ENCODE data around the gene VAMP7.
"Not testable (repeated sequence)": the region's sequence is repeated elsewhere in the genome, so short reads cannot be mapped to it uniquely, and the experiment has no call there.

The VAMP7 gene
- long read RNA-seq, transcript VAMP7-206 (7 exons, 696 nt) = minor isoform, 9 of 635 reads
- long read RNA-seq, transcript VAMP7-202 (8 exons, 2,646 nt) = major isoform, 521 of 635 reads
- long read RNA-seq, transcript VAMP7-205 (8 exons, 742 nt) = minor isoform, 13 of 635 reads
- long read RNA-seq, transcript VAMP7-201 (7 exons, 2,496 nt) = minor isoform, 39 of 635 reads
- long read RNA-seq, partial matches to known transcripts = 8 of 635 reads
- long read RNA-seq, other reads (novel, unspliced or antisense) = 42 of 635 reads

GRCh38 chrX:155881158-155881993, at the start of gene VAMP7:
Gene VAMP7 (plus strand): TSS chrX:155881345. CDS start chrX:155889467, 8,122 bp downstream.
- Histone ChIP-seq H3K4me3 (replicated peaks; ENCODE audit: insufficient read depth, low read length) (peak within 1 kb of the TSS; percentile 71), H3K27me3 (ENCODE audit: insufficient read depth, poor library complexity, severe bottlenecking) (no peaks in the 10 kb centered on the region), H3K27ac (replicated peaks) (peak within 1 kb of the TSS; percentile 77)
- DNase-seq (ENCODE audit: low read depth in 1 of 2, low spot score in 1 of 2) = peak; percentile 80 to 91
- peak; percentile 68; the same call in 1 of the 2 replicates for TF ChIP-seq POLR2AphosphoS5 (IDR thresholded peaks at IDR 0.05; ENCODE audit: low read depth)
- TF ChIP-seq GABPA (IDR thresholded peaks at IDR 0.05; ENCODE audit: low read depth) = peak; percentile 61; the same call in 1 of the 2 replicates
- peak; percentile 43; the same call in 1 of the 2 replicates for TF ChIP-seq SPI1 (IDR thresholded peaks at IDR 0.05; ENCODE audit: borderline replicate concordance, low read depth)
- no peak for TF ChIP-seq REST (IDR thresholded peaks at IDR 0.05; ENCODE audit: insufficient replicate concordance, low read depth)
- no peak for TF ChIP-seq CTCF (IDR thresholded peaks at IDR 0.05; ENCODE audit: insufficient read depth, low read length)

GRCh38 chrX:155841232-155841631, 39.9 kb upstream of the VAMP7 start:
- H3K4me3 ChIP-seq (replicated peaks; ENCODE audit: insufficient read depth, low read length) = no peak overlapping the region
- H3K27me3 ChIP-seq (ENCODE audit: insufficient read depth, poor library complexity, severe bottlenecking) = no peaks in the 10 kb centered on the region
- TF ChIP-seq REST (IDR thresholded peaks at IDR 0.05; ENCODE audit: insufficient replicate concordance, low read depth) = no peak
- no peak for TF ChIP-seq POLR2AphosphoS5 (IDR thresholded peaks at IDR 0.05; ENCODE audit: low read depth)
- no peak for TF ChIP-seq SPI1 (IDR thresholded peaks at IDR 0.05; ENCODE audit: borderline replicate concordance, low read depth)
- TF ChIP-seq GABPA (IDR thresholded peaks at IDR 0.05; ENCODE audit: low read depth) = no peak
- TF ChIP-seq CTCF (IDR thresholded peaks at IDR 0.05; ENCODE audit: insufficient read depth, low read length) = no peak
- H3K27ac ChIP-seq (replicated peaks) = no peak overlapping the region; the same call in 1 of the 2 replicates
- DNase-seq (ENCODE audit: low read depth in 1 of 2, low spot score in 1 of 2) = peak in 1 of 2 experiments; percentile 40

- not testable (repeated sequence) for H3K27ac ChIP-seq (replicated peaks); H3K27me3 ChIP-seq (ENCODE audit: insufficient read depth, poor library complexity, severe bottlenecking); H3K4me3 ChIP-seq (replicated peaks; ENCODE audit: insufficient read depth, low read length); DNase-seq (ENCODE audit: low read depth in 1 of 2, low spot score in 1 of 2)
These were observed 29.4 kb upstream of the VAMP7 start for GRCh38 chrX:155851786-155852185.

GRCh38 chrX:155857561-155857960, 23.6 kb upstream of the VAMP7 start:
- TF ChIP-seq REST (IDR thresholded peaks at IDR 0.05; ENCODE audit: insufficient replicate concordance, low read depth) (no peak), CTCF (IDR thresholded peaks at IDR 0.05; ENCODE audit: insufficient read depth, low read length) (peak; percentile 4), POLR2AphosphoS5 (IDR thresholded peaks at IDR 0.05; ENCODE audit: low read depth) (no peak), GABPA (IDR thresholded peaks at IDR 0.05; ENCODE audit: low read depth) (no peak), SPI1 (IDR thresholded peaks at IDR 0.05; ENCODE audit: borderline replicate concordance, low read depth) (no peak)
- no peak overlapping the region for H3K27ac ChIP-seq (replicated peaks)
- H3K27me3 ChIP-seq (ENCODE audit: insufficient read depth, poor library complexity, severe bottlenecking) = no peaks in the 10 kb centered on the region
- peak in 1 of 2 experiments; percentile 39 for DNase-seq (ENCODE audit: low read depth in 1 of 2, low spot score in 1 of 2)
- H3K4me3 ChIP-seq (replicated peaks; ENCODE audit: insufficient read depth, low read length) = no peak overlapping the region

Data from HL-60 (cell line).